ENCODE data around the gene CLNK. TPM values are rescaled to one million over a fixed set of nuclear protein-coding genes. Genes with fewer than 3 reads are reported as not detected.

Gene CLNK
- total and polyA plus RNA-seq, 2 donors (not counting 1 experiment from before 2014, with no cell fraction given), result 0.57 to 0.75 TPM

DNA sequence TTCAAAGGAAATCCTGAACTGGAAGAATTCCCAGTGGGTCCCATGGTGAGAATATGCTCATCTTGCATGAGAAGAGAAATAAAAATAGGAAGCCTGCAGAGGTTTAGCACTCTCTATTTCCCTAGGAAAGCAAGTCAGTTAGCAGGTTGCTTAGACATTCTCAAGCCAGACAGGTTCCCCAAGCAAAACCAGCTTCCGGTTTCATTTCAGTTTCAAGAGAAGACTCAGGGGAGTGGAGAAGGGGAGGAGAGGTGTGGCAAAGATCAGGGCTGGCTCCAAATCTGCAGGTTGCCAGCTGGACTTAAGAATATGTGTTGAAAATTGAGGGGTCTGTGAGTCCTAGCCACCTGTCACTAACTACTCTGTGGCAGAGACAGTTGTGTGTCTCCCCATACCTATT, 107.5 kb downstream of the CLNK start:
- intact Hi-C loops (cut with micrococcal nuclease), result no loop called here
- CTCF ChIA-PET, result interaction anchor here (0.7 to 2.0 kb wide), 7 partner anchors 11 to 859 kb away, joined by 3 to 9 read pairs (median 4); no protein-coding TSS in a partner anchor
- peaks cover 5% of the 10 kb centered on the region for H3K27me3 Mint-ChIP-seq

DNA sequence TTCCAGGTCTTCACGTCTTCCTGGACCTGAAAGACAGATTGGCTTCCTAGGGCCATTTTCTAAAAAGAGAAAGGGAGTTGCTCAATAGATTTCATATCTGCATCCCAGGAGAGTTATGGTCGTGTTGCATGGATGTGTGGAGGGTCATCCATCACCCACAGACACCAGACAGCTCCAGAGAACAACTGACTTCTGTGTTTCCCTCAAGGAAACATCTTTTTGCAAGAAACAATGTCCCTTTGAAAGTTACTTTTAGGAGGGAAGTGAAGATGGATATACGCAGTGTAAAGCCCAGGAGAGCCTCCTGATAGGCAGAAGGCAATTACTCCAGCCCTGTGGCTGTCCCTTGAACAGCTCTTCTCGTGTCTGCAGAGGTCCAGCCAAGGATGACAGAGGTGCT, 108.3 kb downstream of the CLNK start:
- Histone ChIP-seq H3K27ac (ENCODE audit: low read length in 2 of 2) (no peak overlapping the region), H3K79me2 (ENCODE audit: control insufficient read depth, insufficient read depth, low read length) (no peaks in the 10 kb centered on the region), H3K9ac (ENCODE audit: low read length) (no peak overlapping the region), H3K4me1 (ENCODE audit: control insufficient read depth in 2 of 2, insufficient read depth in 2 of 2, low read length in 2 of 2) (peaks cover 6 to 24% of the 10 kb centered on the region in 2 donors), H3K27me3 (replicated peaks in 1 of 4; ENCODE audit: control extremely low read depth in 1 of 4, control insufficient read depth in 3 of 4, insufficient read depth in 4 of 4, low read length in 3 of 4) (no peaks in the 10 kb centered on the region), H2AFZ (ENCODE audit: insufficient read depth, low read depth, low read length, poor library complexity, severe bottlenecking) (no peak overlapping the region), H3K4me2 (replicated peaks; ENCODE audit: low read depth, low read length, poor library complexity, severe bottlenecking) (peak overlapping the region; percentile 52), H3K9me3 (ENCODE audit: control extremely low read depth in 1 of 3, control insufficient read depth in 2 of 3, insufficient read depth in 1 of 3, low read length in 2 of 3) (no peaks in the 10 kb centered on the region), H3K4me3 (ENCODE audit: control extremely low read depth in 1 of 5, extremely low read depth in 1 of 5, insufficient read depth in 1 of 5, low read depth in 2 of 5, low read length in 4 of 5) (no peak overlapping the region), H3K36me3 (replicated peaks in 1 of 2; ENCODE audit: control extremely low read depth in 1 of 2, control insufficient read depth in 1 of 2, extremely low read depth in 1 of 2, insufficient read depth in 2 of 2, low read length in 1 of 2) (no peaks in the 10 kb centered on the region), H4K20me1 (ENCODE audit: control insufficient read depth, insufficient read depth, low read length, poor library complexity, severe bottlenecking) (no peaks in the 10 kb centered on the region)
- Mint-ChIP-seq H3K9me3 (ENCODE audit: insufficient read depth) (no peaks in the 10 kb centered on the region), H3K27me3 (peaks cover 5% of the 10 kb centered on the region), H3K4me3 (no peak overlapping the region), H3K4me1 (peaks cover 24% of the 10 kb centered on the region), H3K27ac (no peak overlapping the region)
- DNase-seq (no peak), ATAC-seq (ENCODE audit: low read depth) (no peak)
- intact Hi-C loops (cut with micrococcal nuclease), result no loop called here
- ChIA-PET CTCF (interaction anchor here (0.7 to 2.0 kb wide), 6 partner anchors 11 to 860 kb away, joined by 3 to 9 read pairs (median 4); no protein-coding TSS in a partner anchor), POLR2A (no interaction called here)
- 91% methylated on average over 2 of the region's 4 CpGs for WGBS (ENCODE audit: insufficient coverage)
- TF ChIP-seq, protein P1, sequence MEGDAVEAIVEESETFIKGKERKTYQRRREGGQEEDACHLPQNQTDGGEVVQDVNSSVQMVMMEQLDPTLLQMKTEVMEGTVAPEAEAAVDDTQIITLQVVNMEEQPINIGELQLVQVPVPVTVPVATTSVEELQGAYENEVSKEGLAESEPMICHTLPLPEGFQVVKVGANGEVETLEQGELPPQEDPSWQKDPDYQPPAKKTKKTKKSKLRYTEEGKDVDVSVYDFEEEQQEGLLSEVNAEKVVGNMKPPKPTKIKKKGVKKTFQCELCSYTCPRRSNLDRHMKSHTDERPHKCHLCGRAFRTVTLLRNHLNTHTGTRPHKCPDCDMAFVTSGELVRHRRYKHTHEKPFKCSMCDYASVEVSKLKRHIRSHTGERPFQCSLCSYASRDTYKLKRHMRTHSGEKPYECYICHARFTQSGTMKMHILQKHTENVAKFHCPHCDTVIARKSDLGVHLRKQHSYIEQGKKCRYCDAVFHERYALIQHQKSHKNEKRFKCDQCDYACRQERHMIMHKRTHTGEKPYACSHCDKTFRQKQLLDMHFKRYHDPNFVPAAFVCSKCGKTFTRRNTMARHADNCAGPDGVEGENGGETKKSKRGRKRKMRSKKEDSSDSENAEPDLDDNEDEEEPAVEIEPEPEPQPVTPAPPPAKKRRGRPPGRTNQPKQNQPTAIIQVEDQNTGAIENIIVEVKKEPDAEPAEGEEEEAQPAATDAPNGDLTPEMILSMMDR (IDR thresholded peaks at IDR 0.05), result no peak
- no peak for TF ChIP-seq EZH2 (IDR thresholded peaks at IDR 0.05; ENCODE audit: borderline replicate concordance, insufficient read depth, low read depth, low read length, poor library complexity, severe bottlenecking)

More for the DNA sequence above, 107.5 kb downstream of the CLNK start:
- Histone ChIP-seq H4K20me1 (ENCODE audit: control insufficient read depth, insufficient read depth, low read length, poor library complexity, severe bottlenecking) (no peaks in the 10 kb centered on the region), H3K4me1 (ENCODE audit: control insufficient read depth in 2 of 2, insufficient read depth in 2 of 2, low read length in 2 of 2) (peaks cover 6 to 24% of the 10 kb centered on the region in 2 donors), H3K79me2 (ENCODE audit: control insufficient read depth, insufficient read depth, low read length) (no peaks in the 10 kb centered on the region), H3K9me3 (ENCODE audit: control extremely low read depth in 1 of 3, control insufficient read depth in 2 of 3, insufficient read depth in 1 of 3, low read length in 2 of 3) (no peaks in the 10 kb centered on the region), H3K27ac (ENCODE audit: low read length in 2 of 2) (peak overlapping the region in 1 of 2 donors; percentile 13), H3K4me3 (ENCODE audit: control extremely low read depth in 1 of 5, extremely low read depth in 1 of 5, insufficient read depth in 1 of 5, low read depth in 2 of 5, low read length in 4 of 5) (no peak overlapping the region), H2AFZ (ENCODE audit: insufficient read depth, low read depth, low read length, poor library complexity, severe bottlenecking) (peak overlapping the region; percentile 38), H3K36me3 (replicated peaks in 1 of 2; ENCODE audit: control extremely low read depth in 1 of 2, control insufficient read depth in 1 of 2, extremely low read depth in 1 of 2, insufficient read depth in 2 of 2, low read length in 1 of 2) (no peaks in the 10 kb centered on the region), H3K9ac (ENCODE audit: low read length) (no peak overlapping the region), H3K4me2 (replicated peaks; ENCODE audit: low read depth, low read length, poor library complexity, severe bottlenecking) (peak overlapping the region; percentile 52), H3K27me3 (replicated peaks in 1 of 4; ENCODE audit: control extremely low read depth in 1 of 4, control insufficient read depth in 3 of 4, insufficient read depth in 4 of 4, low read length in 3 of 4) (no peaks in the 10 kb centered on the region)
- WGBS (ENCODE audit: insufficient coverage), result 0% methylated on average over 1 of the region's 1 CpG
- no peak for TF ChIP-seq EZH2 (IDR thresholded peaks at IDR 0.05; ENCODE audit: borderline replicate concordance, insufficient read depth, low read depth, low read length, poor library complexity, severe bottlenecking)
- TF ChIP-seq, protein P1 (IDR thresholded peaks at IDR 0.05), result no peak
- ATAC-seq (ENCODE audit: low read depth) (peak; percentile 56), DNase-seq (no peak)
- H3K4me3 Mint-ChIP-seq, result no peak overlapping the region
- POLR2A ChIA-PET, result no interaction called here
- peak overlapping the region; percentile 22 for H3K27ac Mint-ChIP-seq
- peaks cover 24% of the 10 kb centered on the region for H3K4me1 Mint-ChIP-seq
- H3K9me3 Mint-ChIP-seq (ENCODE audit: insufficient read depth), result no peaks in the 10 kb centered on the region

All from B cell (primary cell).